SK-N-SH treated with all-trans-retinoic acid at 6 μM for 48 hours (cell line): ENCODE measurements around the gene CYP4A22.
"Not testable (repeated sequence)": the region's sequence is repeated elsewhere in the genome, so short reads cannot be mapped to it uniquely, and the experiment has no call there.

Experiments
- ATAC-seq: fragments of 200-7000 bp; cut with Tn5 transposase; 3 replicates; pipeline ENCODE4 v1.9.1; 2020; ENCODE audit warnings: mild to moderate bottlenecking, moderate library complexity
- ARNTL ChIP-seq: fragments of 450-650 bp; formaldehyde crosslinking; IDR thresholded peaks from 2 replicates; pipeline ENCODE4 v1.5.0; 2020; ENCODE audit warnings: low read depth, mild to moderate bottlenecking, moderate library complexity, borderline replicate concordance
- BACH2 ChIP-seq: fragments of 250-450 bp; sonication (Bioruptor Pico); IDR thresholded peaks from 2 replicates; pipeline ENCODE4 v1.9.0; 2021; ENCODE audit warnings: mild to moderate bottlenecking, borderline replicate concordance
- CSDC2 ChIP-seq: fragments of 250-450 bp; sonication (Bioruptor Pico); IDR thresholded peaks from 2 replicates; pipeline ENCODE4 v1.5.0; 2020; ENCODE audit warnings: mild to moderate bottlenecking, moderate library complexity
- ESRRG ChIP-seq: fragments of 250-450 bp; sonication (Bioruptor Pico); IDR thresholded peaks from 2 replicates; pipeline ENCODE4 v1.6.1; 2021; ENCODE audit warnings: mild to moderate bottlenecking
- GLIS3 ChIP-seq: fragments of 250-450 bp; sonication (Bioruptor Pico); IDR thresholded peaks from 2 replicates; pipeline ENCODE4 v1.5.0; 2020; ENCODE audit warnings: mild to moderate bottlenecking, moderate library complexity
- OSR1 ChIP-seq: fragments of 250-450 bp; sonication (Bioruptor Pico); IDR thresholded peaks from 2 replicates; pipeline ENCODE4 v1.8.0; 2022; ENCODE audit warnings: moderate library complexity, mild to moderate bottlenecking, inconsistent platforms
- PPARA ChIP-seq: fragments of 250-450 bp; sonication (Bioruptor Pico); IDR thresholded peaks from 2 replicates; pipeline ENCODE4 v1.5.0; 2020; ENCODE audit warnings: mild to moderate bottlenecking, borderline replicate concordance
- RARB ChIP-seq: fragments of 250-450 bp; sonication (Bioruptor Pico); IDR thresholded peaks from 2 replicates; pipeline ENCODE4 v1.8.0; 2021; ENCODE audit warnings: mild to moderate bottlenecking, moderate library complexity
- SNAI2 ChIP-seq: fragments of 250-450 bp; sonication (Bioruptor Pico); IDR thresholded peaks from 2 replicates; pipeline ENCODE4 v1.5.0; 2020; ENCODE audit warnings: mild to moderate bottlenecking, moderate library complexity
- TCF4 ChIP-seq: fragments of 250-450 bp; sonication (Bioruptor Pico); IDR thresholded peaks from 2 replicates; pipeline ENCODE4 v1.8.0; 2021; ENCODE audit warnings: mild to moderate bottlenecking, moderate library complexity, borderline replicate concordance
- TOX ChIP-seq: fragments of 250-450 bp; sonication (Bioruptor Pico); IDR thresholded peaks from 2 replicates; pipeline ENCODE4 v1.8.0; 2021; ENCODE audit warnings: mild to moderate bottlenecking, moderate library complexity, borderline replicate concordance
- ZFP3 ChIP-seq: fragments of 250-450 bp; sonication (Bioruptor Pico); IDR thresholded peaks from 2 replicates; pipeline ENCODE4 v1.5.0; 2020; ENCODE audit warnings: mild to moderate bottlenecking, moderate library complexity
- ZFP30 ChIP-seq: fragments of 450-650 bp; formaldehyde crosslinking; IDR thresholded peaks from 2 replicates; pipeline ENCODE4 v1.5.0; 2022; ENCODE audit warnings: mild to moderate bottlenecking, moderate library complexity
- ZNF565 ChIP-seq: fragments of 450-650 bp; formaldehyde crosslinking; conservative IDR thresholded peaks from 2 replicates; pipeline ENCODE4 v1.5.0; 2020; ENCODE audit warnings: low read depth, mild to moderate bottlenecking, moderate library complexity
- ZNF70 ChIP-seq: fragments of 450-650 bp; formaldehyde crosslinking; IDR thresholded peaks from 2 replicates; pipeline ENCODE4 v1.5.0; 2020; ENCODE audit warnings: mild to moderate bottlenecking, moderate library complexity
- ZNF8 ChIP-seq: fragments of 450-650 bp; formaldehyde crosslinking; IDR thresholded peaks from 2 replicates; pipeline ENCODE4 v1.5.0; 2020; ENCODE audit warnings: mild to moderate bottlenecking, moderate library complexity
- TF ChIP-seq, protein P1 (sequence below): fragments of 250-450 bp; sonication (Bioruptor Pico); IDR thresholded peaks from 2 replicates; pipeline ENCODE4 v1.5.1; 2021; ENCODE audit warnings: mild to moderate bottlenecking, moderate library complexity
- TF ChIP-seq, protein P2 (sequence below): fragments of 250-450 bp; sonication (Bioruptor Pico); IDR thresholded peaks from 2 replicates; pipeline ENCODE4 v1.5.0; 2020; ENCODE audit warnings: mild to moderate bottlenecking, moderate library complexity
- TF ChIP-seq, protein P3 (sequence below): fragments of 250-450 bp; sonication (Bioruptor Pico); IDR thresholded peaks from 2 replicates; pipeline ENCODE4 v1.8.0; 2020; ENCODE audit warnings: mild to moderate bottlenecking, moderate library complexity, borderline replicate concordance
- TF ChIP-seq, protein P4 (sequence below): fragments of 250-450 bp; sonication (Bioruptor Pico); IDR thresholded peaks from 2 replicates; pipeline ENCODE4 v1.8.0; 2021; ENCODE audit warnings: low read depth, mild to moderate bottlenecking, moderate library complexity, borderline replicate concordance

Gene CYP4A22

DNA sequence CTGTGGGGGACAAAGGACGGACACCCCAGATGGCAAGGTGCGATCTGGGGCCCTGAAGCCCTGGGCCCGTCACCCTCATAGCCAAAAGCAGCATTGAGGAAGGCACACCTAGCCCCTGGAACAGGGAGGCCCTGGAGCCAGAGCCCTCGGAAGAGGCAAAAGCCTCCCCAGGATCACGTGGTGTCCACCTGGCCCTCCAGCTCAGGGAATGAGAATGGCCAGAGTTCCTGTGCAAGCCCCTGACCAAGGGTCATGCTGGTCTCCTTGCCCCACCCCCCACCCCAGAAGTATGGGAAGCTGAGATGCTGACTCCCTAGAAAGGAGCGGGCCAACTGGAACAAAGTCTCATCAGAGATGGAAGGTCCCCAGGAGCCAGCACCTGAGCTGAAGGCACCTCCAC lies 53.6 kb downstream of the CYP4A22 start (continued):
- TF ChIP-seq, protein P1, sequence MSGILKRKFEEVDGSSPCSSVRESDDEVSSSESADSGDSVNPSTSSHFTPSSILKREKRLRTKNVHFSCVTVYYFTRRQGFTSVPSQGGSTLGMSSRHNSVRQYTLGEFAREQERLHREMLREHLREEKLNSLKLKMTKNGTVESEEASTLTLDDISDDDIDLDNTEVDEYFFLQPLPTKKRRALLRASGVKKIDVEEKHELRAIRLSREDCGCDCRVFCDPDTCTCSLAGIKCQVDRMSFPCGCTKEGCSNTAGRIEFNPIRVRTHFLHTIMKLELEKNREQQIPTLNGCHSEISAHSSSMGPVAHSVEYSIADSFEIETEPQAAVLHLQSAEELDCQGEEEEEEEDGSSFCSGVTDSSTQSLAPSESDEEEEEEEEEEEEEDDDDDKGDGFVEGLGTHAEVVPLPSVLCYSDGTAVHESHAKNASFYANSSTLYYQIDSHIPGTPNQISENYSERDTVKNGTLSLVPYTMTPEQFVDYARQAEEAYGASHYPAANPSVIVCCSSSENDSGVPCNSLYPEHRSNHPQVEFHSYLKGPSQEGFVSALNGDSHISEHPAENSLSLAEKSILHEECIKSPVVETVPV (CRISPR knock-in tag) = no peak
- TF ChIP-seq ZNF70 (CRISPR knock-in tag) (no peak), CSDC2 (CRISPR knock-in tag) (no peak), ESRRG (CRISPR knock-in tag) (no peak), OSR1 (CRISPR knock-in tag) (no peak)

DNA sequence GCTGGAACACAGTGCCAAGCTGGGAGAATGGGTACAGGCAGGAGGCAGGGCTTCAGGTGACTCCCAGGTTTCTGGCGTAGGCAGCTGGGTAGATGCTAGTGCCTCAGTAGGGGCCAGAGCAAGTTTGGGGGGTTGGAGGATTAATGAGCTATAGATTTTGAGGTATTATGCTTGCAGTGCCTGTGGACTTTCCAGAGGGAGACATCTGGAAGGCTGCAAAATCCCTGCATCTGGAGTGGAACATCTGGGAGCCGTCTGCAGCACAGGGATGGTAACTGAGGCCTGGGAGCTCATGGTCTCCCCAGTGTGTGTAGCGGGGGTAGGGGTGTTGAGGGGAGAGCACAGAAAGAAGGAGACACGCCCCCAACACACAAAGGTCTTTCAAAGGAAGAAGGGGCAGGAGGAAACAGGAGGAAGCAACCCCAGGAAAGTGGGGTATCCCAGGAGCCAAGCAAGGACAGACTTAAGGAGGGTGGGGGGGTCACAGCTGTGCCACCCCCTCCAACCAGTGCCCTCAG lies 54.8 kb downstream of the CYP4A22 start:
- TF ChIP-seq OSR1 (CRISPR knock-in tag) (no peak), ESRRG (CRISPR knock-in tag) (no peak), CSDC2 (CRISPR knock-in tag) (no peak), TOX (CRISPR knock-in tag) (no peak), ZFP3 (CRISPR knock-in tag) (no peak), ZFP30 (CRISPR knock-in tag) (no peak), GLIS3 (CRISPR knock-in tag) (no peak), RARB (CRISPR knock-in tag) (no peak), ZNF70 (CRISPR knock-in tag) (no peak), ARNTL (CRISPR knock-in tag) (no peak), ZNF565 (CRISPR knock-in tag) (no peak), SNAI2 (CRISPR knock-in tag) (no peak), ZNF8 (CRISPR knock-in tag) (no peak), TCF4 (CRISPR knock-in tag) (no peak), BACH2 (CRISPR knock-in tag) (no peak), PPARA (CRISPR knock-in tag) (no peak)
- TF ChIP-seq, protein P2, sequence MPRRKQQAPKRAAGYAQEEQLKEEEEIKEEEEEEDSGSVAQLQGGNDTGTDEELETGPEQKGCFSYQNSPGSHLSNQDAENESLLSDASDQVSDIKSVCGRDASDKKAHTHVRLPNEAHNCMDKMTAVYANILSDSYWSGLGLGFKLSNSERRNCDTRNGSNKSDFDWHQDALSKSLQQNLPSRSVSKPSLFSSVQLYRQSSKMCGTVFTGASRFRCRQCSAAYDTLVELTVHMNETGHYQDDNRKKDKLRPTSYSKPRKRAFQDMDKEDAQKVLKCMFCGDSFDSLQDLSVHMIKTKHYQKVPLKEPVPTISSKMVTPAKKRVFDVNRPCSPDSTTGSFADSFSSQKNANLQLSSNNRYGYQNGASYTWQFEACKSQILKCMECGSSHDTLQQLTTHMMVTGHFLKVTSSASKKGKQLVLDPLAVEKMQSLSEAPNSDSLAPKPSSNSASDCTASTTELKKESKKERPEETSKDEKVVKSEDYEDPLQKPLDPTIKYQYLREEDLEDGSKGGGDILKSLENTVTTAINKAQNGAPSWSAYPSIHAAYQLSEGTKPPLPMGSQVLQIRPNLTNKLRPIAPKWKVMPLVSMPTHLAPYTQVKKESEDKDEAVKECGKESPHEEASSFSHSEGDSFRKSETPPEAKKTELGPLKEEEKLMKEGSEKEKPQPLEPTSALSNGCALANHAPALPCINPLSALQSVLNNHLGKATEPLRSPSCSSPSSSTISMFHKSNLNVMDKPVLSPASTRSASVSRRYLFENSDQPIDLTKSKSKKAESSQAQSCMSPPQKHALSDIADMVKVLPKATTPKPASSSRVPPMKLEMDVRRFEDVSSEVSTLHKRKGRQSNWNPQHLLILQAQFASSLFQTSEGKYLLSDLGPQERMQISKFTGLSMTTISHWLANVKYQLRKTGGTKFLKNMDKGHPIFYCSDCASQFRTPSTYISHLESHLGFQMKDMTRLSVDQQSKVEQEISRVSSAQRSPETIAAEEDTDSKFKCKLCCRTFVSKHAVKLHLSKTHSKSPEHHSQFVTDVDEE (CRISPR knock-in tag) = no peak
- TF ChIP-seq, protein P3, sequence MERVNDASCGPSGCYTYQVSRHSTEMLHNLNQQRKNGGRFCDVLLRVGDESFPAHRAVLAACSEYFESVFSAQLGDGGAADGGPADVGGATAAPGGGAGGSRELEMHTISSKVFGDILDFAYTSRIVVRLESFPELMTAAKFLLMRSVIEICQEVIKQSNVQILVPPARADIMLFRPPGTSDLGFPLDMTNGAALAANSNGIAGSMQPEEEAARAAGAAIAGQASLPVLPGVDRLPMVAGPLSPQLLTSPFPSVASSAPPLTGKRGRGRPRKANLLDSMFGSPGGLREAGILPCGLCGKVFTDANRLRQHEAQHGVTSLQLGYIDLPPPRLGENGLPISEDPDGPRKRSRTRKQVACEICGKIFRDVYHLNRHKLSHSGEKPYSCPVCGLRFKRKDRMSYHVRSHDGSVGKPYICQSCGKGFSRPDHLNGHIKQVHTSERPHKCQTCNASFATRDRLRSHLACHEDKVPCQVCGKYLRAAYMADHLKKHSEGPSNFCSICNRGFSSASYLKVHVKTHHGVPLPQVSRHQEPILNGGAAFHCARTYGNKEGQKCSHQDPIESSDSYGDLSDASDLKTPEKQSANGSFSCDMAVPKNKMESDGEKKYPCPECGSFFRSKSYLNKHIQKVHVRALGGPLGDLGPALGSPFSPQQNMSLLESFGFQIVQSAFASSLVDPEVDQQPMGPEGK = no peak
- TF ChIP-seq, protein P4, sequence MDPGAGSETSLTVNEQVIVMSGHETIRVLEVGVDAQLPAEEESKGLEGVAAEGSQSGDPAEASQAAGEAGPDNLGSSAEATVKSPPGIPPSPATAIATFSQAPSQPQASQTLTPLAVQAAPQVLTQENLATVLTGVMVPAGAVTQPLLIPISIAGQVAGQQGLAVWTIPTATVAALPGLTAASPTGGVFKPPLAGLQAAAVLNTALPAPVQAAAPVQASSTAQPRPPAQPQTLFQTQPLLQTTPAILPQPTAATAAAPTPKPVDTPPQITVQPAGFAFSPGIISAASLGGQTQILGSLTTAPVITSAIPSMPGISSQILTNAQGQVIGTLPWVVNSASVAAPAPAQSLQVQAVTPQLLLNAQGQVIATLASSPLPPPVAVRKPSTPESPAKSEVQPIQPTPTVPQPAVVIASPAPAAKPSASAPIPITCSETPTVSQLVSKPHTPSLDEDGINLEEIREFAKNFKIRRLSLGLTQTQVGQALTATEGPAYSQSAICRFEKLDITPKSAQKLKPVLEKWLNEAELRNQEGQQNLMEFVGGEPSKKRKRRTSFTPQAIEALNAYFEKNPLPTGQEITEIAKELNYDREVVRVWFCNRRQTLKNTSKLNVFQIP = no peak
- TF ChIP-seq, all 23 proteins: peak for 0
- ATAC-seq = no peak

DNA sequence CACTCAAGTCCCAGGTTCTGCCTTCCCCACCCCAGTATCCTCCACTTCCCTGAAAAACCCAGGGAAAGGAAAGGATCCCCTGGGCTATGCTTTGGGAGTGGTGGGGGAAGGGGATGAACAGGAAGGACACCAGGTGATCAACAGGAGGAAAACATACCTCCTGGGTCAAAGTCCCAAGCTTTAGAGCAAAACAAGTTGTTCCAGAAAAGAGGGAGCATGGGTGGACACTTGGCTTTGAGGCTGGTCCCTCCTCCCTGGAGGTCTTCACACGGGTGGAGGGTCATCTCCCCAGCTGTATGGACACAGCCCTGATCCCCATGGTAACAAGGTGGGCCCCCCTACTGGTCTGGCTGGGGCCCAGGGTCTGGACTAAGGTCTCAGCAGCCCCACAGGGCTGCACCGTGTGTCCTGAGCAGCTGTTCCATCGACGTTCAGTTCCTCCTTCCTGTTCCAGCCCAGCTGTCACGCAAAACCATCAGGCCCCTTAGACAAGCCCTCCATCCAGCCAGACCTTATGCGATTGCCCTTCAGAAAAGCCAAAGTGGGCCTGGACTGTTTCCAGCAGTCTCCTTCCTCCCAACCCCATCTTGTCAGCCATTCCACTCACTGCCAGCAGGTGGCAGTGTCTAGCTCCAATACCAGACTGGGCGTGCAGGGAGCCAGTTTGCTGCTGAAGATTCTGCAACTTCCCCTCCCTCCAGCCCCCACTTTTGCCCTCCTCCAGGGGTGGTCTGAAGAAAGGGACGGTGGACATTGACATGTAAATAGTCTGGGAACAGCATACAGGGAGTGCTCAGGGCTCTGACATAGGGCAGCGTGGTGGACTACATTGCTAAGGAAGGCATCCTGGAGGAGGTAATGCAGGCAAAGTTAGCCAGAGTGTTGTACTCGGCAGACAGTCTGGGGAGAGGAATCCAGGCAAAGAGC lies 55.5 kb downstream of the CYP4A22 start:
- TF ChIP-seq CSDC2 (CRISPR knock-in tag) = no peak
- TF ChIP-seq OSR1 (CRISPR knock-in tag) = no peak
- TF ChIP-seq PPARA (CRISPR knock-in tag) = no peak
- TF ChIP-seq, protein P2 (CRISPR knock-in tag) = no peak
- TF ChIP-seq RARB (CRISPR knock-in tag) = no peak
- no peak for TF ChIP-seq SNAI2 (CRISPR knock-in tag)
- TF ChIP-seq, protein P3 = no peak
- TF ChIP-seq ESRRG (CRISPR knock-in tag) = no peak
- no peak for TF ChIP-seq TCF4 (CRISPR knock-in tag)
- TF ChIP-seq ZFP3 (CRISPR knock-in tag) = no peak
- TF ChIP-seq ZNF8 (CRISPR knock-in tag) = no peak
- peak; percentile 85 for ATAC-seq

DNA sequence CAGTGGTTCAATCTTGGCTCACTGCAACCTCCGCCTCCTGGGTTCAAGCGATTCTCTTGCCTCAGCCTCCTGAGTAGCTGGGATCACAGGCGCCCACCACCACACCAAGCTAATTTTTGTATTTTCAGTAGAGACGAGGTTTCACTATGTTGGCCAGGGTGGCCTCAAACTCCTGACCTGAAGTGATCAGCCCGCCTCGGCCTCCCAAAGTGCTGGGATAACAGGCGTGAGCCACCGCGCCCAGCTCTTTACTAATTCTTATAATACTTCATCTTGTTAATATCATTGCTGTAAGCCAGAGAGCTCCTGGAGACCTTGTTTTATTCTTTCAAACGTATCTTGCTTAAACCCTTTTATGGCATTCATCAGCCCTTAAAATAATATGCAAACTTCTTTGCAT lies 56.3 kb downstream of the CYP4A22 start:
- ATAC-seq = not testable (repeated sequence)
